Ectodermal cell (in vitro differentiated cells): ENCODE results near the gene CRISP1.

Source experiments
- H3K27ac ChIP-seq: 2 replicates; pipeline ENCODE4 v1.7.0; 2013; ENCODE audit warnings: mild to moderate bottlenecking, low read depth, low read length; ENCODE audit not compliant: insufficient read depth, poor library complexity, severe bottlenecking
- H3K27me3 ChIP-seq: 2 replicates; pipeline ENCODE4 v1.7.0; 2013; ENCODE audit warnings: mild to moderate bottlenecking, low read length; ENCODE audit not compliant: insufficient read depth, control insufficient read depth, poor library complexity, severe bottlenecking
- H3K36me3 ChIP-seq: one replicate; pipeline ENCODE4 v1.7.0; 2013; ENCODE audit warnings: low read length; ENCODE audit not compliant: control insufficient read depth, insufficient read depth
- H3K4me1 ChIP-seq: one replicate; pipeline ENCODE4 v1.7.0; 2013; ENCODE audit warnings: low read length; ENCODE audit not compliant: control insufficient read depth, insufficient read depth
- H3K4me3 ChIP-seq: 2 replicates; pipeline ENCODE4 v1.7.0; 2013; ENCODE audit warnings: low read depth, low read length, control low read depth; ENCODE audit not compliant: insufficient read depth
- H3K9me3 ChIP-seq: 2 replicates; pipeline ENCODE4 v1.7.0; 2013; ENCODE audit warnings: mild to moderate bottlenecking, low read length, moderate library complexity; ENCODE audit not compliant: control insufficient read depth
- WGBS, 2 experiments: methylation state at CpG; one replicate each; pipeline ENCODE4 v1.1.7; 2013; ENCODE audit warnings: missing lambda C conversion rate in 2 of 2; 5-methylcytosine and 5-hydroxymethylcytosine counted together

CRISP1 gene

GRCh38 chr6:49847014-49847413 lies 19.3 kb downstream of the CRISP1 start:
- Histone ChIP-seq H3K4me1 (no peaks in the 10 kb centered on the region), H3K4me3 (no peak overlapping the region), H3K36me3 (no peaks in the 10 kb centered on the region), H3K27ac (no peak overlapping the region), H3K27me3 (no peaks in the 10 kb centered on the region), H3K9me3 (no peaks in the 10 kb centered on the region)
- 91 to 94% methylated on average over 4 of the region's 4 CpGs for WGBS, 2 experiments

- Histone ChIP-seq H3K4me1 (no peaks in the 10 kb centered on the region), H3K4me3 (no peak overlapping the region), H3K27me3 (no peaks in the 10 kb centered on the region), H3K27ac (no peak overlapping the region), H3K9me3 (no peaks in the 10 kb centered on the region), H3K36me3 (no peaks in the 10 kb centered on the region)
- 90 to 95% methylated on average over 3 to 4 of the region's 4 CpGs for WGBS, 2 experiments
Observed at GRCh38 chr6:49841424-49841823, 24.9 kb downstream of the CRISP1 start.

DNA sequence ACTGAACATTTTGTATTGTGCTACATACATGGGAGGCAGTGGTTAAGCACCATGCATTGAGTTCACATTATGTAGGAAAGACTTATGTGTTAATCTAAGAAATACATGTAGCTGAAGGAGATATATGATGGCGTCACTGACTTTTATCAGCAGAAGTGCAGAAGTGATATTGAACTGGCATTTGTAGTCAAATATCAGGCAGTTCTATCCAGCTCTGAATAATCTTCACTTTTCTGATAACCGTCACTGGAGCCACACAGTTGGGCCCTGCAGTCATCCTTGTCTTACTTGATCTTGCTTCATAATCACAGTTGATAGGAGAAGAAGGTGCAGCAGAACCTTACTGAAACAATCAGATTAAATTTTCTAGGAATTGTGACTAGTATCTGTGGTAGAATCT lies 26.4 kb downstream of the CRISP1 start:
- 96 to 98% methylated on average over 2 of the region's 2 CpGs for WGBS, 2 experiments
- Histone ChIP-seq H3K4me3 (no peak overlapping the region), H3K27ac (no peak overlapping the region), H3K36me3 (no peaks in the 10 kb centered on the region), H3K27me3 (no peaks in the 10 kb centered on the region), H3K4me1 (no peaks in the 10 kb centered on the region), H3K9me3 (no peaks in the 10 kb centered on the region)

DNA sequence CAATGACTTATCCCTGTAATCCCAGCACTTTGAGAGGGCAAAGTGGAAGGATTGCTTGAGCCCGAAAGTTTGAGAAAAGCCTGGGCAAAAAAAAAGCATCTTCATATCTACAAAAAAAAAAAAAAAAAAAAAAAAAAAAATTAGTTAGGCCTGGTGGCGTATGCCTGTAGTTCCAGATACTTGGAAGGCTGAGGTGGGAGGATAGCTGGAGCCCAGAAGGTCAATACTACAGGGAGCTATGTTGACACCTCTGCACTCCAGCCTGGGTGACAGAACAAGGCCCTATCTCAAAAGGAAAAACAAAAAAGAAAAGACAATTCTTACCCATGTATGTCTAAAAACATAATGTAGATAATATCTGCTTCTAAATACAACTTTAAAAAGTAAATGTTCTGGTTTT lies 27.2 kb downstream of the CRISP1 start:
- no peaks in the 10 kb centered on the region for H3K27me3 ChIP-seq
- WGBS, 2 experiments = 80 to 100% methylated on average over 1 to 2 of the region's 2 CpGs
- no peaks in the 10 kb centered on the region for H3K36me3 ChIP-seq

GRCh38 chr6:49835140-49835539 lies 31.2 kb downstream of the CRISP1 start:
- Histone ChIP-seq H3K27me3 (no peaks in the 10 kb centered on the region), H3K4me1 (no peaks in the 10 kb centered on the region), H3K27ac (no peak overlapping the region), H3K36me3 (no peaks in the 10 kb centered on the region), H3K4me3 (no peak overlapping the region), H3K9me3 (no peaks in the 10 kb centered on the region)
- WGBS, 2 experiments = 90 to 91% methylated on average over 2 to 3 of the region's 3 CpGs

More for the DNA sequence above, 27.2 kb downstream of the CRISP1 start:
- Histone ChIP-seq H3K27ac (no peak overlapping the region), H3K4me1 (no peaks in the 10 kb centered on the region), H3K9me3 (no peaks in the 10 kb centered on the region), H3K4me3 (no peak overlapping the region)

GRCh38 chr6:49833386-49833785 lies 32.9 kb downstream of the CRISP1 start:
- WGBS, 2 experiments = 88% methylated on average over 1 of the region's 1 CpG; no CpG with 5 or more reads in 1 of the 2 experiments
- H3K4me3 ChIP-seq = no peak overlapping the region
- H3K27me3 ChIP-seq = no peaks in the 10 kb centered on the region
- no peak overlapping the region for H3K27ac ChIP-seq
- no peaks in the 10 kb centered on the region for H3K9me3 ChIP-seq
- H3K4me1 ChIP-seq = no peaks in the 10 kb centered on the region
- H3K36me3 ChIP-seq = no peaks in the 10 kb centered on the region

DNA sequence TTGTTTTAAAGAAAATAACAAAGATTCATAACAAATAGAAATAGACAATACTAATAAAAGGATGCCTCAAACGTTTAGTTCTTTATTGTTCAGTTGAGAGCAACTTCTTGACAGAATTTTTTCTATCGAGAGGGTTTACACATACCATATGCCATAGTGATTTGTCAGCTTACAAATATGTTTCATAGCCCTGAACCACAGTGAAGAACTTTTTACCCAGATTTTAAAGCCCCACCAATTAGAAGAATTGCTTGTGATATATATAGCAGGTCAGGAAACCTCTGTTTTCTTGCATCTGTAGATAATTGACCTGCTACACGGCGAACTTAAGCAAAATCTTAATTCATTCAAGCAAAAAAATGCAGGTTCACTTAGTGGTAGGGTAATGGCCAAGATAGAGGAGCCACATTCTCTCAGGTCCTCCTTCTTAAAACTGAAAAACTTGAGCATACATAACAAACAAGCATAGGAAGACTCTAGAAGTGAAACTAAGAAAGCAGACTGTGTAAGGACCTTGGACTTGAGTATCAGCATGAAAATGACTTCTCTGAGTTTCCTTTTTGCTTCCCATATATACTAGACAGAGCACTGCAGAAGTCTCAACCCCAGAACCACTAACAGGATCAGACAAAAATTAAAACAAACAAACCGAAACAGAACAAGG lies 39.5 kb downstream of the CRISP1 start:
- Histone ChIP-seq H3K36me3 (no peaks in the 10 kb centered on the region), H3K4me1 (no peaks in the 10 kb centered on the region), H3K4me3 (no peak overlapping the region), H3K27me3 (no peaks in the 10 kb centered on the region), H3K27ac (no peak overlapping the region), H3K9me3 (no peaks in the 10 kb centered on the region)
- WGBS, 2 experiments = 80 to 90% methylated on average over 2 to 5 of the region's 5 CpGs

GRCh38 chr6:49815166-49815565 lies 51.2 kb downstream of the CRISP1 start:
- H3K9me3 ChIP-seq = no peaks in the 10 kb centered on the region
- 95 to 96% methylated on average over 2 of the region's 2 CpGs for WGBS, 2 experiments

DNA sequence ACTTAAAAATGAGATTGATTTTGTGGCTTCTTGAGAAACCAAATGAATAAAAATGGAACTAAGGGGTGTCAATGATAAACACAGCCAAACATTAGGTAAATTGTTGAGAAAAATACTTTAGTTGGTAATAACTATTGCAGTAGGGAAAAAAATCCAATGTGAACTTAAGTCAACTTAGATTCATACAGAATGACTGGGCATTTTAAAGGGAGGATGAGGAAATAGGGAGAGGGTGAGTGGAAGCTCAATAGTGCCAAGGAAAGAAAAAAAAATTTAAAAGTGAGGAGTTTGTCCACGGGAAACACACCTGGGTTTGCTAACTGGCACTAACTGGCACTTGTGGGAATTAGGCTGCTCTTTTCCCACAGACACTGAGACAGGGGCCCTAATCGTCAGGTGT lies 53.1 kb downstream of the CRISP1 start:
- no peaks in the 10 kb centered on the region for H3K9me3 ChIP-seq
- H3K36me3 ChIP-seq = no peaks in the 10 kb centered on the region
- no peak overlapping the region for H3K27ac ChIP-seq
- H3K4me3 ChIP-seq = no peak overlapping the region
- no peaks in the 10 kb centered on the region for H3K27me3 ChIP-seq
- no peaks in the 10 kb centered on the region for H3K4me1 ChIP-seq
- 87 to 92% methylated on average over 2 of the region's 2 CpGs for WGBS, 2 experiments

More at GRCh38 chr6:49815166-49815565, 51.2 kb downstream of the CRISP1 start:
- Histone ChIP-seq H3K27ac (no peak overlapping the region), H3K36me3 (no peaks in the 10 kb centered on the region), H3K27me3 (no peaks in the 10 kb centered on the region), H3K4me1 (no peaks in the 10 kb centered on the region), H3K4me3 (no peak overlapping the region)

DNA sequence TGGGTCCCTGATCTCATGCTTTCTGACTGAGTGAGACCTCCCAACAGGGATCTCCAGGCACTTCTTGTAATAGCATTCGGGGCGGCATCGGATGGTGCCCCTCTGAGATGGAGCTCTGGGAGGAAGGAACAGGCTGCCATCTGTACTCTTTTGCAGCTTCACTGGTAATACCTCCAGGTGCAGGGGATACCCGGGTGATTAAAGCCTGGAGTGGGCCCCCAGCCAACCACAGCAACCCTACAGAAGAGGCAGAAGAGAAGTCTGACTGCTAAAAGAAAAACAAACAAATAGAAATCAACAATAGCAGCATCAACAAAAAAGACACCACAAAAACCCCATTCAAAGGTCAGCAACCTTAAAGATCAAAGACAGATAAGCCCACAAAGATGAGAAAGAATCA lies 60.2 kb downstream of the CRISP1 start:
- no peaks in the 10 kb centered on the region for H3K36me3 ChIP-seq
- no peak overlapping the region for H3K27ac ChIP-seq
- no peaks in the 10 kb centered on the region for H3K9me3 ChIP-seq
- no peaks in the 10 kb centered on the region for H3K4me1 ChIP-seq
- no peak overlapping the region for H3K4me3 ChIP-seq
- no peaks in the 10 kb centered on the region for H3K27me3 ChIP-seq
- WGBS, 2 experiments = 92 to 94% methylated on average over 4 of the region's 4 CpGs

DNA sequence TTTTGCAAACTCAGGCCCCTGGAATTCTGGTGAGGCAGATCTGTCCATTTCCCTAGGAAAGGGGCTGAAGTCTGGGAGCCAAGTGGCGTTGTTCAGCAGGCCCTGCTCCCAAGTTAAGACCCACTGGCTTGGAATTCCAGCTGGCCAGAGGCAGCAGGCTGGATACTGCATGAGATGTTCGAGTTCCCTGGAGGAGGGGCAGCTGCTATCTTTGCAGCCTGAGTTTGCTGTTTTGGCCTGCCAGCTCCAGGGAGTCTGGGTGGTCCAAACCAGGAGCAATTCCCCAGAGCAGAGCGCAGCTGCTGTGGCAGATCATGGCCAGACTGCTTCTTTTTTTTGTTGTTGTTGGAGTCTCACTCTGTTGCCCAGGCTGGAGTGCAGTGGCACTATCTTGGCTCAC lies 61.1 kb downstream of the CRISP1 start:
- H3K27ac ChIP-seq = no peak overlapping the region
- WGBS, 2 experiments = 87 to 91% methylated on average over 3 of the region's 3 CpGs
- no peaks in the 10 kb centered on the region for H3K27me3 ChIP-seq
- no peaks in the 10 kb centered on the region for H3K9me3 ChIP-seq
- no peak overlapping the region for H3K4me3 ChIP-seq
- H3K4me1 ChIP-seq = no peaks in the 10 kb centered on the region
- no peaks in the 10 kb centered on the region for H3K36me3 ChIP-seq
